NCI-H446 (cell line): ENCODE results near the gene LGALS4.
"Not testable (repeated sequence)": the region's sequence is repeated elsewhere in the genome, so short reads cannot be mapped to it uniquely, and the experiment has no call there.

Source experiments
- DNase-seq, 2 experiments: peaks; one replicate each; lab custom pipeline; 2025; lab: John Stamatoyannopoulos, UW

The LGALS4 gene

GRCh38 chr19:38821230-38821825 lies 8.6 kb upstream of the LGALS4 start:
- not testable (repeated sequence) for DNase-seq

- no peak for DNase-seq
These were observed 6.6 kb upstream of the LGALS4 start for GRCh38 chr19:38819231-38819920.

- DNase-seq = no peak
These were observed 4.3 kb upstream of the LGALS4 start for GRCh38 chr19:38817081-38817480.

DNA sequence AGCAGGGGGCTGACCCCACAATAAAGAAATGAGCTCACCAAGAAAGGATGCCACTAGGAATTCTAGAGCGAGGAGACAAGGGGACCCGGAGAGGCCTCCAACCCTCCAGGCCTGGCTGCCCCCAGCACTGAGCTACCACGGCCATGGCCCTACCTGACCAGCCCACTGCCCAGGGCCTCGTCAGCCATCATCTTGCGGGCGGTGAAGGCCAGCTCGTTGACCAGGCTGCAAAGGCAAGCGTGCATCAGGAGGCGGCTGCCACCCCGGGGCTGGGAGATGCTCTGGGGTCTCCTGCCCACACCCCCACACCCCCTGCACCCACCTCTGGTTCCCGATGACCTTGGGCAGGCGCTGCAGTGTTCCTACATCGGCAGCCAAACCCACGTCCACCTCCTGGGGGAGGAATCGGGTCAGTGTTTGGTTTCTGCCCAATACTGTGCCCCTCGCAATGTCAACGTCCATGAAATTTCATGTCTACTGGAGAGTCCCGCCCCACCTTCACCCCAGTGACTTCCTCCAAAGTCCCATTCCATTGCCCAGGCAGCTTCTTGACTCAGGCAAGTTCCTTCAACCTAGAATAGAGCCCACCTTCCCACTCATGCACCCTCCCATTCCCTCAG lies 3.5 kb upstream of the LGALS4 start:
- DNase-seq = no peak

DNA sequence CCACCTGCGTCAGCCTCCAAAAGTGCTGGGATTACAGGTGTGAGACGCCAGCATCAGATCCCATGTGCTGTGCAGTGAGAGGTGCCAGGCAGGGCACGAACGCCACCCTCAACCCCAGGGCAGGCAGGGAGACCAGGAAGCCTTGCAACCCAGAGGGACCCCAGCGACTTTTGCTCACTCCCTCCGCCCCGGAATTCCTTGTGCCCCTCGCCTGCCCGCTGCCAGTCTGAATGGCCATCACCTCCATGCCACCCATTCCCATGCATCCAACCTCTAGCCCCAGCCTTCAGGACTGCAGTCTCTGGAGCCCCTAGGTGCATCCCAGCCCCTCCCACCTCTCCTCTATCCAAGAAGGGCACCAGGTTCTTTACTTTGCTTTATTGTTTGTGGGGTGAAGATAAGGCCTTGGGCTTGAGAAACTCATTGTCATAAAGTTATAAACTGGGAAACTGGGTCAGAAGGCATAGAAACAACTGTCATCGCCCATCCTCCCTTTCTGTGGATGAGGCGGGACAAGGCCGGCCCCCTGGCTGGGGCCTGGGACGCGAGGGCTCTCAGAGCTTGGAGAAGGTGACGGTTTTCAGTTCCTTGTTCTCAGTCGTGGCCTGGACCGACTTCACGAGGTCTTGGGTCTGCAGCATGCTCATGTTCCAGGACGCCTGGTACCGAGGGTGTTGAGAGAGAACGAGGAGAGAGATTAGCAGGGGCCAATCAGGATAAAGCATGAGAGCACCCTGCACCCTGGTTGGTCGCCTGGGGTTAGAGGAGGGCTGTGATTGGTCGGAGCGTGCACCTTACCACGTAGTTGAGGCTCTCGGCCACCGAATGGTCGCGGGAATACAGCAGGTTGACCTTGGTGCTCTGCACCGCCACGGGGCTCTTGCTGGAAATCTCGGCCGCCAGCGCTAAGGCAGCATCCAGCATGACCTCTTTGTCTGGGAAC lies 2.6 kb upstream of the LGALS4 start:
- DNase-seq = no peak

DNA sequence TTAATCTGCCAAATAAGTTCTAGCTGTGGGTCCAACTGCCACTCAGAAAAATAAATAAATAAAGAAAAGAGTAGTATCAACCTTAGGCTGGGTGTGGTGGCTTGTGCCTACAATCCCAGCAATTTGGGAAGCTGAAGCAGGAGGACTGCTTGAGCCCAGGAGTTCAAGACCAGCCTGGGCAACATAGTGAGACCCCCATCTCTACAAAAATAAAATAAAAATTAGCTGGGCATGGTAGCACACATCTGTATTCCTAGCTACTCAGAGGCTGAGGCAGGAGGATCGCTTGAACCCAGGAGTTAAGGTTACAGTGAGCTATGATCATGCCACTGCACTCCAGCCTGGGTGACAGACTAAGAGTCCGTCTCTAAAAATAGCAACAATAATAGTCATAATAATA lies 1.2 kb upstream of the LGALS4 start:
- not testable (repeated sequence) for DNase-seq

DNA sequence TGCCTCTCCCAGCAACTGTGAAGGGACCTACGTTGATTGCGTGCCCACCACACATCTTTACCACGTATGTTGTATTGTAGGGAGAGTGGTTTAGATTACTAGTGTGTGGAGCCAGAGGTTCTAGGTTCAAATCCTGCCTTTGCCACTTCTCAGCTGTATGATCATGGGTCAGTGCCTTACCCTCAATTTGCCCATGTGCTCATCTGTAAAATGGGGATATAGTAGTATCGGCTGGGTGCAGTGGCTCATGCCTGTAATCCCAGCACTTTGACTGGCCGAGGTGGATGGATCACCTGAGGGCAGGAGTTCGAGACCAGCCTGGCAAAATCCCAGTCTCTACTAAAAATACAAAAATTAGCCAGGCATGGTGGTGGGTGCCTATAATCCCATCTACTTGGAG lies 578 bp upstream of the LGALS4 start:
- no peak for DNase-seq

DNA sequence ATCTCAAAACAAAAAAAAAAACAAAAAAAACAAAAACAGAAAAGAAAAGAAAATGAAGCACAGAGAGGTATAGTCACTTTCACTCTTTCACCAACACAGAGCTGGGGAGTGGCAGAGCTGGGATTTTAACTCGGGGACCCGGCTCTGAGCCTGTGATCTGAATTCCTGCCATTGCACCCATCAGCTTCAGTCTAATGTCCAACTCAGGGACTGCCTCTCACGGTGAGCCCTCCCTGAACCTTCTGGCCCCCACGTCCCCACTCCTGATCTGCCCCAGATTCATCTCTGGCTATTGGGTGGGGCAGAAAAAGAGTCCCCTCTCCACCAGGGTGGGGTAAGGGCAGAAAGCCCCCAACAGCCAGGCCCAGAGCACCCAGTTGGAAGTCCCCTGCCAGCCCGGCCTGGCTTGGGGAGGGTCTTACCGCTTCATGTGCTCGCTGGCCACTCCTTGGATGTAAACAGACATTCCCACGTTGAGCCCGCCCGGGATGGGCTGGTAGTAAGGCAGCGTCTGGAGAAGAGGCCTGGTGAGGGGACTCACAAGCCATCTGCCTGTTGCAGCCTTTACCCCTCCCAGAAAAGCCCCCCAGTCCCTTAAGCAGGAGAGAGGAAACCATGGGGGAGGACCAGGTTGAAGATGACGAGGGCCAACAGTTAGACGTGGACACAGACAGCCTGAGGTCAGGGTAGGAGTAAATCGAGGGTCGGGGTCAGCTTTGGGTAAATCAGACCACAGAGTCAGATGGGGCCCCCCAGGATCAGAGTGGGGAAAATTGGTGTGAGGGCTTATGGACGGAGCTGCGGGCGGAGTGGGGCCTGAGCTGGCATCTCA lies 520 bp downstream of the LGALS4 start:
- no peak for DNase-seq

- no peak for DNase-seq
These were observed 3.0 kb downstream of the LGALS4 start for GRCh38 chr19:38809592-38810252.

- DNase-seq = no peak
These were observed 4.0 kb downstream of the LGALS4 start for GRCh38 chr19:38808741-38809140.

- DNase-seq = not testable (repeated sequence)
These were observed 5.2 kb downstream of the LGALS4 start for GRCh38 chr19:38807374-38808098.

DNA sequence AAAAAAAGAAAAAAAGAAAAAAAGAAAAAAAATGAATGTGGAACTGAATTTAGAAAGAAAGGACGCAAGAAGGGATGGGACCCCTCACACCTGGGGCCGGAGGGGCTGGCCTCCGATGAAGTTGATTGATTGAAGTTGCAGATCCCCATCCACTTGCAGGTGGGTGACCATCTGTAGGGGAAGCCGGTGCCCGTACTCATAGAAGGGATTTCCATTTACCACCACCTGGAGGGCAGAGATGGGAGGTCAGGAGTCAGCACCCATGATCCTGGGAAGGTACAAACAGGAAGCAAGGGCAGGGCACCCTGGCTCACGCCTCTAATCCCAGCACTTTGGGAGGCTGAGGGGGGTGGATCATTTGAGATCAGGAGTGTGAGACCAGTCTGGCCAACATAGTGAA lies 6.4 kb downstream of the LGALS4 start:
- no peak for DNase-seq

DNA sequence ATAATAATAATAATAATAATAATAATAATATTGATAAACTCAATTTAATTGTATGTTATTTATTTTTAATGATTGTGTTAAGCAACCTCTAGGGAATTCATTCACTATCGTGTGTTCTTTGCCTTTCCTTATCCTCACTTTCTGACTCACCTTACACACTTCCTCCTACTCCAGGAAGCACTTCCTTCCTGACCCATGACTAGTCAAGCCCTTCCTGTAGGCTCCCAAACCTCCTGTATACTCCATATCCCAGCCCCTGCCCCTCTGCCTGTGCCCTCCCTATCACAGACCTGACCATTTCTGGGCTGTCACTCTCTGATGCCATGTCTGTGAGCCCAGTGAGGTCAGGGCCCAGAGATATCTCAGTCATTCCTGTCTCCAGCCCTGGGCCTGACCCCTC lies 7.6 kb downstream of the LGALS4 start:
- no peak for DNase-seq

DNA sequence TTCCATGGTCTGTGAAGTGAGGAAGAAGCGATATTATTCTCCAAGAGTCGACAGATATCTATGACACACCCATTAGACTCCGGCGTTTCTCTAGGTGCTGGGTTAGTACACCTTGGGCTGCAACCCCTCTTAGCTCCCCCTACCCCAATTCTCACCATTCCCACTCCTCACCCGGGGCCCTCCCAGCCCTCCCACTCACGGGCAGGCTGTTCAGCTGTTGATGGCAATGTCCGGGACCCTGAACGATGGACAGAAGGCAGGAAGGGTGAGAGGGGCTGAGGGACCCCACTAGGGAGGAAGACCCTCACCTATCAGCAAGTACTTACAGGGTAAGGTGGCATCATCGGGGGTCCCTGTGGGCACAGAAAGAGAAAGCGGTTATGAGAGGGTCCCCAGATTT lies 9.2 kb downstream of the LGALS4 start:
- DNase-seq = no peak

DNA sequence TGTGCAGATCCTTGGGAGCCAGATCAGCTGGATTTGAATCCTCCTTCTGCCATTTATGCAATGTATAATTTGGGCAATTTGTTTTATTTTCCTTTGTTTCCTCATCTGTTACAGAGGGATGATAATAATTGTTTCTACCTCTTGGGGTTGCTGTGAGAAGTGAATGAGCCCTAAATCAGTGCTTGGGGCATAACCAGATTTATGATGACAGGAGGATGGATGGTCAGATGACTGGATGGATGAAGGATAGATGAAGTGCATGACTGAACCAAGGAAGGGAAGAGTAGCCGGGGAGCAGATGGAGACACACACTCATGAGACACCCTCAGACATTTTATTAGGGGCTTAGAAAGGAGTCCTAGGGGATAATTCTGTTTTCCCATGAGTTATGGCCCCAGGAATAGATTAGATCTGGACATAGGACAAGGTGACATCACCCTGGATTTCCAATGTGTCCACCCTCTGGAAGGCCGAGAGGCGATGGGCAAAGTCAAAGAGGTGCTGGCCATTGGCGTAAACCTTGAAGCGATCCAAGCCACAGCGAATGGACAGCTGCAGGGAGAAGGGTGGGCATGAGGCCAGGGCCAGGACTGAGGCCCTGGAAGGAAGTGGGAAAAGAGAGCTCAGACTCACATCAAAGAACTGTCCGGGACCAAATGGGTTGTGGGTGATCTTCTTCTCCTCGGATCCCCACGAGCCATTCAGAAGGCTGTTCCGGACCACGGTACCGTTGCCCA lies 11.2 kb downstream of the LGALS4 start:
- DNase-seq = no peak

GRCh38 chr19:38800577-38801347 lies 12.0 kb downstream of the LGALS4 start:
- DNase-seq = no peak

DNA sequence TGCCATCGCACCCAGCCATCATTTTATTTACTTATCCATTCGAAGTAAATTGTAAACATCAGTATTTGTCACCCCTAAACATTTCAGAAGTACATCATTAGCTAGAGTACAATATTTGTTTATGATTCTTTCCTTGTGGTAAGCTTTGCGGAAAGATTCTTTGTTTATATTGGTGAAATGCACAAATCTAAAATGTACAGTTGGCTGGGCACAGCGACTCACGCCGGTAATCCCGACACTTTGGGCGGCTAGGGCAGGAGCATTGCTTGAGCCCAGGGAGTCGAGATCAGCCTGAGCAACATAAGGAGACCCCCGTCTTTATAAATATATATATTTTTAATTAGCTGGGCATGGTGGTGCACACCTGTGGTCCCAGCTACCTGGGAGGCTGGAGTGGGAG lies 13.6 kb downstream of the LGALS4 start:
- DNase-seq = no peak

- not testable (repeated sequence) for DNase-seq
These were observed 15.0 kb downstream of the LGALS4 start for GRCh38 chr19:38797781-38798180.

DNA sequence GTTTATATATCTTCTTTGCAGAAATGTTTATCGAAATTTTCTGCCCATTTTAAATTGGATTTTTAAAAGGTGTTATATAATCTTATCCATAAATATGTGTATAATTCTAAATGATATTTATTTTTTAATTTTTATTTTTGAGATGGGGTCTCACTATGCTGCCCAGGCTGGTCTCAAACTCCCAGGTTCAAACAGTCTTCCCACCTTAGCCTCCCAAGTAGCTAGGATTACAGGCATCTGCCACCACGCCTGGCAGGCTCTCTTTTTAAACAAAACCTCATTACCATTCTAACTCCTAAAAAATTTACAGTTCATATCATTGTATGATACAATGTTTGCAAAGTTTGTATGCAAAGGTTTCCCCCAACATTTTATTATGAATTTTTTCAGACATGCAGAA lies 16.6 kb downstream of the LGALS4 start:
- DNase-seq = no peak
